ENCODE results near the gene HTRA3.
"Not testable (repeated sequence)": the region's sequence is repeated elsewhere in the genome, so short reads cannot be mapped to it uniquely, and the experiment has no call there.

DNA sequence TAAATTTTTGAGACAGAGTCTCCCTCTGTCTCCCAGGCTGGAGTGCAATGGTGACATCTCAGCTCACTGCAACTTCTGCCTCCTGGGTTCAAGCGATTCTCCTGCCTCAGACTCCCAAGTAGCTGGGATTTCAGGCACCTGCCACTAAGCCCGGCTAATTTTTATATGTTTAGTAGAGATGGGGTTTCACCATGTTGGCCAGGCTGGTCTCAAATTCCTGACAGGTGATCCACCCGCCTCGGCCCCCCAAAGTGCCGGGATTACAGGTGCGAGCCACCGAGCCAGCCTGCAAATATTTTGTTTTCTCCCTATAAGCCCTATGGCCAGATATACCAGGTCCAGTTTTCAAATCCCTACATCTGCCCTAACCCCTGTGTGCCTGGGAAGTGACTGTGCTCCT, 71.7 kb downstream of the HTRA3 start:
- TF ChIP-seq, protein P1, sequence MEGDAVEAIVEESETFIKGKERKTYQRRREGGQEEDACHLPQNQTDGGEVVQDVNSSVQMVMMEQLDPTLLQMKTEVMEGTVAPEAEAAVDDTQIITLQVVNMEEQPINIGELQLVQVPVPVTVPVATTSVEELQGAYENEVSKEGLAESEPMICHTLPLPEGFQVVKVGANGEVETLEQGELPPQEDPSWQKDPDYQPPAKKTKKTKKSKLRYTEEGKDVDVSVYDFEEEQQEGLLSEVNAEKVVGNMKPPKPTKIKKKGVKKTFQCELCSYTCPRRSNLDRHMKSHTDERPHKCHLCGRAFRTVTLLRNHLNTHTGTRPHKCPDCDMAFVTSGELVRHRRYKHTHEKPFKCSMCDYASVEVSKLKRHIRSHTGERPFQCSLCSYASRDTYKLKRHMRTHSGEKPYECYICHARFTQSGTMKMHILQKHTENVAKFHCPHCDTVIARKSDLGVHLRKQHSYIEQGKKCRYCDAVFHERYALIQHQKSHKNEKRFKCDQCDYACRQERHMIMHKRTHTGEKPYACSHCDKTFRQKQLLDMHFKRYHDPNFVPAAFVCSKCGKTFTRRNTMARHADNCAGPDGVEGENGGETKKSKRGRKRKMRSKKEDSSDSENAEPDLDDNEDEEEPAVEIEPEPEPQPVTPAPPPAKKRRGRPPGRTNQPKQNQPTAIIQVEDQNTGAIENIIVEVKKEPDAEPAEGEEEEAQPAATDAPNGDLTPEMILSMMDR (IDR thresholded peaks at IDR 0.05), result not testable (repeated sequence)
- TF ChIP-seq POLR2A (IDR thresholded peaks at IDR 0.05; ENCODE audit: low read depth); POLR2AphosphoS5 (IDR thresholded peaks at IDR 0.05): not testable (repeated sequence)

Measured in esophagus muscularis mucosa (tissue), 3 donors.